ENCODE results near the gene KATNAL1.

The KATNAL1 gene

DNA sequence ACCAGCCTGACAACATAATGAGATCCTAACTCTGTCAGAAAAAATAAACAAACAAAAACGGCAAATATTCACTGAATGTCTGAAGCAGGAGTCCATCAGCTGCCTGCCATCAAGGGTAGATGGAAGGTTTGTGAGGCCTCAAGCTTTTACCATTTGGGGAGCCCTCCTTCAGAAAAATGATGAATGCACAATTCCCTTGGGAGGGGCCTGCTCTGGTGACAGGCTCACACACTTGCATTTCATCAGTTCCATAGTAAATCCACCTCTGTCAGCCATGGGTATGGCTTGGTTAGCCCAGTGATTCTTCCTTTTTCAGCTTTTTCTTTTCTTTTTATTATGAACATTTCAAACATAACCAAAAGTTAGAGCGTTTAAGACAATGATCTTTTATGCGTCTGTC lies 26.3 kb upstream of the KATNAL1 start:
- in situ Hi-C loops (cut with MboI; ENCODE audit: low sequenced_read_pairs) = no loop called here

- in situ Hi-C loops (cut with MboI; ENCODE audit: low sequenced_read_pairs) = no loop called here
Observed at GRCh38 chr13:30332456-30333143, 25.2 kb upstream of the KATNAL1 start.

DNA sequence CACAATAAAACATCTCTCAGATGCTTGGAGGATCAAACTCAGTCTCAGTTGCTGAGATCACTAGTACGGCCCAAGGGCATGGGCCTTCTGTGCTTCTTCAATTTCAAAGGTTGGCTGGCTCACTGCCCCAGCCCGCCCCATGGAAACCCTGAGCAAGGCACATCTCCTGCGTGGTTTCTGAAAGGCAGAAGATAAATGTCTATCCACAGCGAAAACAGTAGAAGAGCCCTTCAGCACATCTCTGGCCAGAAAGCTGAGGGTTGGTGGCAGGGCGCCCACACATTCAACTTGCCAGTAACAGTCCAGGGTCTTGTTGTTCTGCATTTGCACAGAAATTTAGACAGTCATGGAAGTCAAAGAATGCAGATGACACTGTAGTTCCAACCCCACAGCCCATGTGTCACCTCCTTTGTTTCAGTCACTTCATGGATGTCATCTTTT lies 24.0 kb upstream of the KATNAL1 start:
- in situ Hi-C loops (cut with MboI; ENCODE audit: low sequenced_read_pairs) = no loop called here

- in situ Hi-C loops (cut with MboI; ENCODE audit: low sequenced_read_pairs) = no loop called here
Observed at GRCh38 chr13:30329009-30329585, 21.7 kb upstream of the KATNAL1 start.

- in situ Hi-C loops (cut with MboI; ENCODE audit: low sequenced_read_pairs) = no loop called here
Observed at GRCh38 chr13:30325668-30326067, 18.3 kb upstream of the KATNAL1 start.

DNA sequence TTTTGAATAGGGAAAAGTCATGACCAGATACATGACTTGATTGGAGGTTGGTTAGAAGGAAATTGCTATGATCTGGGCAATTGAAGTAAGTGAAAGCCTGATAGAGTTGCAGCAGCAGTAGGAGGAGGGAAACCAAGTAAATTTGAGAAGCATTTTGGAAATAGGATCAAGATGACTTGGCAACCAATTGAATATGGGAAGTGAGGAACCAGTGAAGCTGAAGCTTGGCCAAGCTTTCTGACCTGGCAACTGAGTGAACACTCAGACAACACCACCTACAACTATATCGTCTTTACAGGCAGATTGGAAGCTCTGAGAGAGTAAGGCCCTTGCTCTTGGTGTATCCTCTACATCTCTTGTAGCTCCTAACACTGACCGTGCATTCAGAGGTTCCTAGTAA lies 16.2 kb upstream of the KATNAL1 start:
- in situ Hi-C loops (cut with MboI; ENCODE audit: low sequenced_read_pairs) = no loop called here

DNA sequence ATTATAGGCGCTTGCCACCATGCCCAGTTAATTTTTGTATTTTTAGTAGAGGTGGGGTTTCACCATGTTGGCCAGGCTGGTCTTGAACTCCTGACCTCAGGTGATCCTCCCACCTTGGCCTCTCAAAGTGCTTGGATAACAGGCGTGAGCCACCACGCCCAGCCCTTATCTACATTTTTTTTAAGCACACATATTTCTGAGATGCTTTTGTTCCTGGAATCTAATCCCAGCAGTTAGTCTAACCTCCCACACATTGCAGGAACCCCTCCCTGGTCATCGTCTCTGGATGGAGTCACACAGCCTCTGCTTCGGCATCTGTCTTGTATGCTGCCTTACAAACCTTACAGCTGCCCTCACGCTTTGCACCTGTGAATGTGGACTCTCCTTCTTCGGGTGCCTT lies 15.1 kb upstream of the KATNAL1 start:
- in situ Hi-C loops (cut with MboI; ENCODE audit: low sequenced_read_pairs) = no loop called here

DNA sequence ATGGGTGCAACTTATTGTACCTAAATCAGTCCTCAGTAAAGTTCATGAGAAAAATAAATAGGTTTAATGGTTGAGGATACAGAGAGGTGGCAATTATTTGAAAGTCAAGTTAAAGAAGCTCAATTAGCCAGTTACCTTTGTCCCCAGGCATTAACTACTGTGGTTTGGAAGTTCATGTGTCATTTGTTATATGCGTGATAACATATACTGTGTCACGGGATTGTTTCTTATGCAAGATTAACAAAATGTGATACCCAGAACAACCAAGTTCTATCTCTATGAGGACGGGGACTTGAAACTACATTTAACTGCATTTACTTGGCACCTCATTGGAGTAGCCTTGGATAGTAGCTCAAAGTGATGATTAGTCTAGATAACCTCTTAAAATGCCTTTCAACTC lies 13.9 kb upstream of the KATNAL1 start:
- in situ Hi-C loops (cut with MboI; ENCODE audit: low sequenced_read_pairs) = no loop called here

DNA sequence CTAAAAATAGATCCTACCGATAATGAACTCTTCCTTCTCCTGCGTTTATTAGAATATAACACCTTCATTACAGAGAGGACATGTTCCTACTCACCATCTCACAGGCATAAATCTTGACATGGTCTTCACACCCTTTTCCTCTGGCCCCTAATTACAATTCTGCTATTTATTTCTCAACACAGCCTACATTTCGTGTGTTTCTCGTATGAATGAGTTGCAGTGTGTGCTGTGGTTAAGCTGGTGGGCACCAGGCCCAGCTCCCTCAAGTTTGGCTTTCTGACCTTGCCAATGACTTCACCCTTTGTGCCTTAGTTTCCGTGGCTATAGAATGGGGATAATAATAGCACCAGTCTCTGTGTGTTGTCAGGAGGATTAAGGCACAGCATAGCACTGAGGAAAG lies 12.3 kb upstream of the KATNAL1 start:
- in situ Hi-C loops (cut with MboI; ENCODE audit: low sequenced_read_pairs) = no loop called here

DNA sequence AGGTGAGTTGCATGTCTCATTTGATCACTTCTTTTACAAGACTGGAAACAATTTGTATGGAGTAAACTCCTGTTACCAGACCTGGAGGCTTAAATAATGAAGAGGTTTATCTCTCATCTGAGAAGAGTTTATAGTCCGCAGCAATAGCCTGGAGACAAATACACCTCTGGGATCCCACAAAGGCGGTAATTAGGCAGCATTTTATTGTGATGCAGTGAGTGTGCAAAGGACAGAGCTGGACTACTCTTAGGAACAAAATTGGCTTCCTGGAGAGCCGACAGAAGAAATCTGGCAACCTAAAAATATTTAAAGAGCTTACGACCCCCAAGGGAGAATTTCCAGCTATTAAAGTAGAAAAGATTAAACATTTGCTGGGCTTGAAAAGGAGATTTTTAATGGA lies 11.8 kb upstream of the KATNAL1 start:
- in situ Hi-C loops (cut with MboI; ENCODE audit: low sequenced_read_pairs) = no loop called here

DNA sequence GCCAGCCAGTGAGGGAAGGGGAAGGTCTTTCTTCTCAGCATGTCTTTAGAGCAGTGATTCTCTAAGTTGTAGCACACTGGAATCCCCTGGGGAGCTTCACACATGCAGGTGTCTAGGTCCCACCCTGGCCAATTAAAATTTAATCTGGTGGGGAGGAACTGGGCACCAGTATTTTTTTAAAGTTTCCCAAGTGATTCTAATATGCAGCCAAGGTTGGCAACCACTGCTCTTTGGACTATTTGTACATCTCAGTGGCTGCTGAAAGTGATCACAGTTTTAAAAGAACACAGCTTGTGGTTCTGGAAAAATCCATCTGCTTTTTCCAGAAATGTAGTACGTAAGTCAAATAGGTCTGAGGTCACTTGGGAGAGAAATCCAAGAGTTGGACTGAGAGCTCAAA lies 10.7 kb upstream of the KATNAL1 start:
- in situ Hi-C loops (cut with MboI; ENCODE audit: low sequenced_read_pairs) = no loop called here

GRCh38 chr13:30314562-30314961 lies 7.2 kb upstream of the KATNAL1 start:
- in situ Hi-C loops (cut with MboI; ENCODE audit: low sequenced_read_pairs) = no loop called here

DNA sequence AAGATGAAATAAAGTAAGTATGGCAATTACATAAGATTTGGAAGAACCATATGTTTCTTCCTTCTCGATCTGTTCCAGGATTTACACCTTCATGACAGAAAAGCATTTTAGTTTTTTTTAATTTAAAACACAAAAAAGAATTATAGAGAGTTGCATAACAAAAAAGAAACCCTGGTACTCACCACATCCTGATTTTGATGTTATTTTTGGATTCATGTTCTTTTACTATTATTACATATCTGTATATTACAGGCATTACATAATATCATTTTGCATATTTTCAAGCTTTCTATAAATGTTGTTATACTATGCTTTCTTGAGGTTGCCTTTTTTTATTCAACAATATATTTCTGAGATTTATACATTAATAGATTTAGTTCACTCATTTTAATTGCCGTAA lies 6.7 kb upstream of the KATNAL1 start:
- in situ Hi-C loops (cut with MboI; ENCODE audit: low sequenced_read_pairs) = no loop called here

DNA sequence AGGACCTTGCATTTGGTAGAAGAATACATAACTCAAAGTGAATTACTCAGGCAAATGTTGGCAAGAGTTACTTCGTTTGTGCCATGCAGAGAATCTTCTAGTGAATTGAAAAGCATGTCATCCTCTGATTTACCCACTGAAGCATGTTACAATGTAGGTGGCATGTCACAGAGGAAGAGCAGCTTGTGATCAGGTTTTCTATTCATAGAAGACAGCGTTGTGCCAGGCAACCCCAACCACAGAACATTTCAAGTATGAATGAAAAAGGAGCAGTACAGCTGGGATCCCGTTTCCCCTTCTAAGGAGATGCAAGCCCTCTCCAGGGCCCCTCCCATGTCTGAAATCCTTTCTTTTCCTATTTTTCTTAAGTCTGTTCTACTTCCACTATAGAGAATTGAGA lies 6.0 kb upstream of the KATNAL1 start:
- in situ Hi-C loops (cut with MboI; ENCODE audit: low sequenced_read_pairs) = no loop called here

GRCh38 chr13:30312904-30313303 lies 5.6 kb upstream of the KATNAL1 start:
- in situ Hi-C loops (cut with MboI; ENCODE audit: low sequenced_read_pairs) = no loop called here

DNA sequence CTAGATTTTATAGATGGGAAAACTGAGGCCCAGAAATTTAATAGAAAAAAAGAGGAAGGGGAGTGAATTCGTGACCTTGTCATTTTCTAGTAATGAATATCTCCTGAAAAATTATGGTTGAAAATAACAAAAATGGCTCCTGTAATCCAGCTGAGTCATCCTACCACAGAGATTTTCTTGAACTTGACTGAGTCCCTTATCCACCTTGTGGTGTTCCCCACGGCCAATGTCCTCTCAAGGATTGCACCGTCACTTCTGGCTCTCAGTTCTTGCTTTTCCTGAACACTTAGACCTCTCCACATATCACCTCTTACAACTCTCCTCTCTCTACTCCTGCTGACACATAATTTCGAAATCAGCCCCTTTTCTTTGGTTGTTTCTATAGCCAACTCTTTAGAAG lies 1.2 kb upstream of the KATNAL1 start:
- in situ Hi-C loops (cut with MboI; ENCODE audit: low sequenced_read_pairs) = no loop called here

- in situ Hi-C loops (cut with MboI; ENCODE audit: low sequenced_read_pairs) = no loop called here
Observed at GRCh38 chr13:30307971-30308290, 580 bp upstream of the KATNAL1 start.

- in situ Hi-C loops (cut with MboI; ENCODE audit: low sequenced_read_pairs) = no loop called here
Observed at GRCh38 chr13:30306762-30307193, 573 bp downstream of the KATNAL1 start.

DNA sequence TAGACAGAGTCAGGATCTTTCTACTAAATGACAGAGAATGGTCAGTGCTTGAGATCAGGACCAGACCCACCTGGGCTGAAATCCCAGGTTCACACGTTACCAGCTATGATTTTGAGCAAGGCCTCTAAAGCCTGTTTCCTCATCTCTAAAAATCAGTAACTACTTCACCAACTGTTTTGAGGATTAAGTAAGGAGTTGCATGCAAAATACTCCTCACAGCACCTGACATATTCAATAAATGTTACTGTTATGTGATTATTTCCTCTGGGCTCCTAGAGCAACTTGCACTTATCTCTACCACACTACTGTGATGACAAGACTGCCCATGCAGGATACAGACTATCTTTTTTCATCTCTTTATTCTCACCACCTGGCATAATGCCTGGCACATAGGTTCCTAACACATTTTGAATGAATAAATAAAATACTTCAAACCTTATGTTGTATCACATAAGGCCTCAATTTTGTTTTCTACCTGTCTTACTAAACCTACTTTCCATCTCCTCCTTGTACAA lies 1.8 kb downstream of the KATNAL1 start:
- in situ Hi-C loops (cut with MboI; ENCODE audit: low sequenced_read_pairs) = no loop called here

- in situ Hi-C loops (cut with MboI; ENCODE audit: low sequenced_read_pairs) = no loop called here
Observed at GRCh38 chr13:30303269-30303668, 4.1 kb downstream of the KATNAL1 start.

GRCh38 chr13:30301827-30302226 lies 5.5 kb downstream of the KATNAL1 start:
- in situ Hi-C loops (cut with MboI; ENCODE audit: low sequenced_read_pairs) = no loop called here

DNA sequence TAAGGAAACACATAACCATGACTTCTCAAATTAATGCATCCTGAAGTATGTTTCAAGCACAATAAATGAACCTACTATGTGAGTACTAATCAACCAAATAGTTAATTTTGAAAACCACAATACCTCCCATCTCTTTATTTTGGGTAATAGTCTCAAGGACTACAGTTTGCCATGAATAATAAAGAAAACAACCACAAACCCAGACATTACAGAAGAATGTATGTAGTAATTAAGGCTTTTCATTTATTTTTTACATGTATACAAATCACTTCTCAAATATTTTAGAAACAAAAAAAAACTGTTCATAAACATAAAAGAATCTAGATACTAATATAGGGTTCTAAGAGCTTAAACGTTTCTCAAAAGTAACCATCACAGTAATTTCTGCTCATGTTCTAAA lies 6.8 kb downstream of the KATNAL1 start:
- in situ Hi-C loops (cut with MboI; ENCODE audit: low sequenced_read_pairs) = no loop called here

GRCh38 chr13:30299786-30300185 lies 7.6 kb downstream of the KATNAL1 start:
- in situ Hi-C loops (cut with MboI; ENCODE audit: low sequenced_read_pairs) = no loop called here
